M059J (cell line): ENCODE data around the gene SLC25A26. TPM values are rescaled to one million over a fixed set of nuclear protein-coding genes. Genes with fewer than 3 reads are reported as not detected.
A peak's percentile ranks its signal among the peaks of the same experiment; 100 is the strongest.

Experiments
- DNase-seq: peaks from one replicate; pipeline ENCODE4 v3.0.0-alpha.2; 2012; ENCODE audit warnings: low read depth
- total RNA-seq: library from RNA; depleted of rRNA; stranded (reverse); fragments of >200 nt; shearing (Covaris generic); gene quantifications from 2 replicates; pipeline ENCODE4 v1.2.3, GENCODE V29; 2014

SLC25A26 gene
- total RNA-seq, 1 experiment from 2014 or later = 12.6 TPM

DNA sequence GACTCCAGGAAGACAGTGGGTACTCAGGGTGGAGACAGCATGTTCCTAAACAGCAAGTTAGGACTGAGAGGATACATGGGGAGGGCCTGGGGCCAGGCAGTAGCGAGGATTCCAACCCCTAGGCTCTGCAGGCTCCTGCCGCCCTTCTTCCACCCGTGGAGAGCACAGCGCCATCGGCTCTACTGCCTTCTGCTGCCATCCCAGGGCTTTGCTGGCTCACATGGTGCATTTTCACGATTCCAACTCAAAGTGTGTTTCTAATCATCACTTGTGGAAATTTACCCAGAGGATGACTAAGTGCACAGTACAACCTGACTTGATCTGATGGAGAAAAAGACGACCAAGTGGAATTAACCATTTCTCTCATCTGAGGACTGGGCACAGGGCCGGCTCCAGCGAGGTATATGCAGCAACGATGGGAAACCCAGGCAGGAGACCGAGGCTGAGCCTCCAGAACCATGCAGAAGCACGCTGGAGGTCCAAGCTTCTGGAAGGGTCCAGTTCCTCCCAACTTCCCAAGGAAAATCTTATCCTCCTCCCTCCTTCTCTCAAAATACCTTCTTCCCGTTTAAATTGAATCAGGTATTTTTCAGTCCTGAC lies 175.5 kb downstream of the SLC25A26 start:
- no peak for DNase-seq

- DNase-seq = no peak
Observed at GRCh38 chr3:66396888-66397287, 176.1 kb downstream of the SLC25A26 start.

DNA sequence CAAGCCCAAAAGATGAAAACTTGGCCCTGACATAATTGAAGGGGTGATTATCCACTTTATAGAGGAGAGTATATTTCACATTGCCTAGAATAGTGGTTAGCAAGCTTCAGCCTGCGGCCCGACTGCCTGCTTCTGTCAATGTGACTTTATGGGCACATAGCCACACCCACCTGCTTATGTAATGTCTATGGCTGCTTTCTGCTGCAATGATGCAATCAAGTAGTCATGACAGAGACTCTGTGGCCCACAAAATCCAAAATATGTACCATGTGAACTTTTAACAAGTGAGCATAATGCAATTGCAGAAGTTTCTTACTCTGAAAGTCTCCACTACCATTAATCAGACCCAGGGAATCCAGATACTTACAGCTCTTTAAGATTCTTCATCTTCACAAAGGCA lies 176.9 kb downstream of the SLC25A26 start:
- DNase-seq = no peak

DNA sequence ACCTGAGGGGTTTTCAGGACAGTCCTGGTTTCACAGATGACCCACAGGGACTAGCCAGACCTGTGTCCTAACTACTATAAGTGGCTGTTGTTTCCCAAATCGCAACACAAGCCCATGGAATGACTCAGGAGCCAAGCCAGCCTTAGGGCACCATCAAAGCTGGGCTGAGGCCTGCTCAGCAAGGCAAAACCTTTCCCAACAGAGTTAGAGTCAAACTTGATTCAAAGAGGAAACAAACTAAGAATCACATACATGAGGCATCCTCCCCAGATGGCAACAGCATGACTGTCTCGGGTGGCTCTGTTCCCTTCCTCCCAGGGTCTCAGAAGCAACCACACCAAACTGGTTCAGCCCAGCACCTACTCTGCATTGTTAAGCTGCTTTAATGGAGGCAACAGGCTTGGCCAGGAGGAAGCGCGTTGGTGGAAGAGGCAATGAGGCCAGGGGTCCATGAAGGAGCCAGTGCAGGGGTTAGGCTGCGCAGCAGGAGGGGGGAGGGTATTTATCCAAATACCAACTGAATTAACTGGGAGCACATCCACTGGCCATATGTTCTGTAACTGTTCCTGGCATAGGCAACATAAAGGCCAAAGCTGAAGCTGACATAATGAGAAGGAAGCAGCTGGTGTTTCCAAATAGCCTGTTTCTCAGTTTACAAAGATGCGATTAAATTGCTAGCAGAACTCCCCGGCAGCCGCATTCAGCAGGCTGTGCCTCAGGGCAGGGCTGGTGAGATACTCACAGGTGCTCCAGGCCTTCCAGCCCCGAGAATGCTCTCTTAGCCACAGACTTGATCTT lies 177.6 kb downstream of the SLC25A26 start:
- peak; percentile 13 for DNase-seq

DNA sequence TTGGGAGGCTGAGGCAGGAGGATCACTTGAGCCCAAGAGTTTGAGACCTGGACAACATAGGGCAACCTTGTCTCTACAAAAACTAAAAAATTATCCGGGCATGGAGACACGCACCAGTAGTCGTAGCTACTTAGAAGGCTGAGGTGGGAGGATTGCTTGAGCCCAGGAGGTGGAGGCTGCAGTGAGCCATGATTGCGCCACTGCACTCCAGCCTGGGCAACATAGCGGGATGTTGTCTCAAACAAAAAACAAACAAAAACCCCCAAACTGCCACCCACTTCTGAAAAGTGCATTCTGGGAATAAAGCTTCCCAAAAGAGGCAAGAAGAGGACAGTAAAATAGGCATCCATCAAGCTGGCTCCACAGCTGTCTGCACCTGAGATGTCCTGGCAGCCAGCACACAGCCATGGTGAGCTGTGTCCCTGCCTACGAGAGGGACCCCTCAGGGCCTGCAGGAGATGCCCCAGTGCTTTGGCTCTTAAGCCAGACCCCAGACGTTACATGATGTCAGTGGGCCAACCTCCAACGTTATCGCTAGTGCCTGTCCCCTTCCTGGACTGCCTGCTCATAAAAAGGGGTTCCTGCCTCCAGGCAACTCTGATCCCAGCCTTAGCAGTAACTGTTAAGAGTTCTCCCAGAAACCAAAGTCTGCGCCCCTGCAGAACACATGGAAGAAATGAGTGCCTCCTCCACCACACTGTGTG lies 178.9 kb downstream of the SLC25A26 start:
- no peak for DNase-seq

- peak; percentile 39 for DNase-seq
Observed at GRCh38 chr3:66400411-66401156, 179.8 kb downstream of the SLC25A26 start.

DNA sequence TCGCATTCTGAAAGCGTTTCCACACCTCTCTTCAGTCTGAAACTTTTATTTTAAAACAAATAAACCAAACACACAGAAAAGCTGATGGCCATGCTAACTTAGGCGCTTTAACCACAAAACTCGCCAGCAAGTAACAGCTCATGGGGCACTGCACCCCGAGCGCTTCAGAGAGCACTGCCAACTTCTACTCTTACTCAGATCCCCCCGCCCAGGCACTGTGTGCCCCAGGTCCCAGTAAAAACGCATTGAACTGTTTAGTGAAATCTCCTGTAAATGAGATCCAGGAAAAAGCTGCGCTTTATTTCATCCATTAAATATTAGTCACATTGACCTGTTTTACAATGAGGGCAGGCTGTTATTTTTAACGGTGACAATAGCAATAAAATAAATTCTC lies 180.4 kb downstream of the SLC25A26 start:
- DNase-seq = peak; percentile 84

DNA sequence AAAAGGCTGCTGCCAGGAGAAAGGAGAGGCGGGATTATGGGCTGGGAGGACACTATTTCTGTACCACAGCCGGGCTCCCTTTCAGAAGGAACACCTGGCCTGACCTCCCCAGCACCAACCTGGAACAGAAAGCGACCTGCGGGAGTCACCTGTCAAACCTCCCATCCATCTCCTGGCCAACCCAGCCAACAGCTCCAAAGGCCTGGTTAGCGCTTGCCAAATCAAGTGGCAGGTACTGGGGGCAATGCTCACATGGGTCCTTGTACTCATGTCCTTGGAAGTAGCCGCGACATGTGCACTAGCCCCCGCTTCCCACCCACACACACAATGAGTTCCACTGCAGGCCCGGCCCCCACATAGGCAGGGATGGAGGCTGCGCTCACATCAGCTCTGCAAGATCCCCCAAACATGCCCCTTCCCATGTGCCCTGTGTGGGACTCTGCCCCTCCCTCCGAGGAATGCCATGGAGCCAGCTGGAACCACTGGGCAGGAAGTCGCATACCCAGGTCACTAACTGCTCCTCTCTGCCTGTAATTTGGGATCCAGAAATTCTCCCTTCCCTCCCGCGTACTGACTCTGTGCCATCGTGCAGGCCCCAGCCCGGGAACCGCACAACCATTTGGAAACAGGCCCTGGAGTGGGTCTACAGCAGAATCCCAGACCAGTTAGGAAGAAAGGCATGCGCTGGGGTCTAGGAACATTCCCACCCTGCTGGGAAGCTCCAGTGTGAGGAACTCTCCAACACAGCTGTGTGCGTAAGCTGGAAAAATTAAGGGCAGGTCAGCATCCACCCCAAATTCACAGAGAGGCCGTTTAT lies 181.1 kb downstream of the SLC25A26 start:
- DNase-seq = no peak

DNA sequence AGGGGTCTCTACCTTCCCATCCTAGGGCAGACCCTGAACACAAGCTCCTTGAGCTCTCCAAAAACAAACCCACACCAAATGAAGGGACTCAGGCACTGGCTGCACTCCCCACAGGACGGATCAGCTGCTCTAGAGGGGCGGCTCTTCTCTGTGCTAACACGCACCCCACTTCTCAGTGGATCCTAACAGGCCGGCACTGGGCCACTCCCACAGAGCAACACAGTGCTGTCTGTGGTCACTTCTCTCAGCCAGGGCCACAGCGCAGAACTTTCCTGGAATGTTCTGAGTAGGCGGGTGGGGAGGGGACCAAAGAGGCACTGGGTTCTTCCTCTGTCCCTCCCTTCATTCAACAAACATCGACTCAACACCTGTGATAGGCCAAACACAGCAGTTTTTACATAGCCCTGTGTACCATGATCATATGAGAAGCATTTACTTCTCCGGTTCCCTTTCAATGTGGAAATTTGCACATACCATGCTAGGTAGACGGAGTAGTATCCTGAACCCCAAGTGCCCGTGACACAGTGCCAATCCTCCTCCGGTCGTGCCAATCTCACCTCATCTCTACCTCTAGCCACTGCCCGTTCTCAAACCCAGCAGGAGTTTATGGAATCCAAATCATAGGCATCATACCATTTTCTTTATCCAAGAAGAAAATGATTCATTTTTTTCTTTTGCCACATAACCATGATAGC lies 181.9 kb downstream of the SLC25A26 start:
- no peak for DNase-seq

DNA sequence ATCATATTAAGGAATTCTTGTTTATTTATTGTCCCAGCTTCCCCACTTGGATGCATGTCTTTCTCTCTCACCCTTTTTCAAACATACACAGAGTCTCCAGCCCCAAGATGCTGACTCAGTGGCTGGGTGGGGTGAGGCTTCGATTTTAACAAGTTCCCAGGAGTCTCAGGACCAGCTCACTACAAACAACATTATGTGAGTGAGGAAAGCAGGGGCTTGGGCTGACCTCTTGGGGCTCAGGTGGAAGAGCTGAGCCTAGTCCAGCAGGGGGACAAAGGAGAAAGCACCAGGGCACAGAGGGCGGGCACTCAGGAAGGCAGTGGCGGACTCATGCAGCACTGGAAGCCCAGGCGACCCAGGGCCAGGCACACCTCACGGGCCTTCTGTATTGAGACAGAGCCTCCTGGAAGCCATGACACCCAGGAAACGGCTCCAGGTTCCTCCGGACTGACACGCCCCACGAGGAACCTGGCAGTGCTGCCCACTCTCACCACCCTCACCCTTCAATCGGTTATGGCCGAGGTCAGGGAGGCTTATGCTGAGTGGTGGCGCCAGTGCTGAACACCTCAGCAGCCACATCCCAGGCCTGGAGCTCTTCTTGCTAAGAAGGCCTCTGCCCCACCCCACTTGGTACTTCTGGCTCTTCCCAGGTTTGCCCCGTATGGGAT lies 182.7 kb downstream of the SLC25A26 start:
- no peak for DNase-seq

- no peak for DNase-seq
Observed at GRCh38 chr3:66404197-66404596, 183.4 kb downstream of the SLC25A26 start.

DNA sequence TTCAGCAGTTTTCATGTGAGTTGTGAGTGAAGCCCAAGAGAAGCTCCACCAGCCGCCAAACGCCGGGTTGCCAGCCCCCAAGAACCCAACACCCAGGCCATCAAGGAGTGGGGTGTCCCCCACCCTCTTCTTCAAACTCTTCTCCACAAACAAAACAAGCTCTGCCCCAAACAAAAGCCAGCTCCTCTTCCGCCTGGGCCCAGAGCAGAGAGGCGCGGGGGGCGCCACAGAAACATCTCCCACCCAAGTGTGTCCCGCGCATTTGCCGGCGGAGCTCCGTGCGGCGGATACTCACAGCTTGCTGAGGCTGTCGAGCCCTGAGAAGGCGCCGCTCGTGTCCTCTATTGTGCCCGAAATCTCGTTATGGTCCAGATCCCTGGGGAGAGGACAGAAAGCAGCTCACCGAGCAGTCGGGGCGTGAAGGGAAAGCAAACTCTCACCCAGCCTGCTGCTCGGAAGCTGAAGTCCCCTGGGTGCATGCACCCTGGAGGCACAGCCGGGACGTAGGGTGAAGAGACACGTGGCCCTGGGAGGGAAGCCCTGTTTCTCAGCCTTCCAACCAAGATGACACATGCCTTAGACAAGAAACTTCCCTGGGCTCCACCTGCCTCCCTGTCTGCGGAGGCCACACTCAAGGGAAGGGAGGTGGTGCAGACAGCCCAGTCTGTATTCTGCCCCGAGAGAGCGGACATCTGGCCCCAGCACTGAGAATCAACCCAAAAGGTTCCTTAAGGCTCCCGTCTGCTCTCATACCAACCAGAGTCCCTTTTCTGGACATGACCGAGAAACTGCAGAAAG lies 184.3 kb downstream of the SLC25A26 start:
- no peak for DNase-seq

DNA sequence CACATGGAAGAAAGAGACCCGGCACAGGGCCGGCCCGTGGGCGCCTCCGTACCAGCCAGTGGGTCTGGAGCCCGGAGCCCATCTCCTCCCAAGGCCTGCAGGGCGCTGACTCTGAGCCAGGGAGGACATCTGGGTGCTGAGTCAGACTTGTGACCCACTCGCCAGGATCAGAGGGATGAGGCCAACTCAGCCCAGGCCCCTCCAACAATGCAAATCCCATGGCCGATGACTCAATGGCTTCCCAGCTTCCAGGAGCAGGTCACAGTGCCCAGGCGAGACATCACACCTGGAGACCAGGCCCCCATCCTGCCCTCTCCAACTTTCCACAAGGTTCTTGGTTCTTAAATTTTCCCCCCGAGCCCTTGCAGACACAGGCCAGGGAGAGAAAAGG lies 184.9 kb downstream of the SLC25A26 start:
- peak; percentile 71 for DNase-seq

- DNase-seq = no peak
Observed at GRCh38 chr3:66406163-66406562, 185.4 kb downstream of the SLC25A26 start.

- no peak for DNase-seq
Observed at GRCh38 chr3:66406831-66407610, 186.2 kb downstream of the SLC25A26 start.

DNA sequence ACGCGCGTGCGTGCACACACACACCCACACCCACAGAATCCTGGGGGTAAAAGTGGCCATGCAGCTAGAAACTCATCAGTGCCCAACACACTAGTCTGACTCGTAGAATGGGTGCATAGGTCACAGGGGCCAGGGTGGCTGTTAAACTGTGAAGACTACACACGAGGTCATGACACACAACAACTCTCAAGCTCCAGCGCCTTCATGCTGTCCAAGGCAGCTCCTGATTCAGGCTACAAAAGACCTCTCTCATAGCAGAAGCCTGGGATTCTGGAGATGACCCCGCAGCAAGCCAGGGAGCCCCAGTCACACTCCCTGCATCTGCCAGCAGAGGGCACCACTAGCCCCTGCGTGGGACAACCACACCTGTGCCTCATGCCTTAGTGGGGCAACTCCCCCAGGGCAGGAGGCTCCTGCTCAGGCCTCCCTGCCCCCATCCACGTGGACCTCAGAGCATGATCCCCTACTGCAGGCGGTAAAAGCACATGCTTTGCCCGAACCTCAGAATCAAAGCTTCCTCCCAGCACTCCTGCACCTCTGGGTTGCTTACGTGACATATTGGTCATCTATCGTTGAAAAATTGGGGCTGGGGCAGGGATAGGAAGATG lies 186.9 kb downstream of the SLC25A26 start:
- DNase-seq = peak; percentile 24

- DNase-seq = no peak
Observed at GRCh38 chr3:66409771-66410754, 189.3 kb downstream of the SLC25A26 start.
